NCI-H748 (cell line): ENCODE data around the gene TRAT1.

Source experiments
- DNase-seq: peaks from one replicate; lab custom pipeline; 2025; ENCODE audit not compliant: unreplicated experiment; lab: John Stamatoyannopoulos, UW

The TRAT1 gene

GRCh38 chr3:108849075-108849474, 26.5 kb downstream of the TRAT1 start:
- DNase-seq = no peak

DNA sequence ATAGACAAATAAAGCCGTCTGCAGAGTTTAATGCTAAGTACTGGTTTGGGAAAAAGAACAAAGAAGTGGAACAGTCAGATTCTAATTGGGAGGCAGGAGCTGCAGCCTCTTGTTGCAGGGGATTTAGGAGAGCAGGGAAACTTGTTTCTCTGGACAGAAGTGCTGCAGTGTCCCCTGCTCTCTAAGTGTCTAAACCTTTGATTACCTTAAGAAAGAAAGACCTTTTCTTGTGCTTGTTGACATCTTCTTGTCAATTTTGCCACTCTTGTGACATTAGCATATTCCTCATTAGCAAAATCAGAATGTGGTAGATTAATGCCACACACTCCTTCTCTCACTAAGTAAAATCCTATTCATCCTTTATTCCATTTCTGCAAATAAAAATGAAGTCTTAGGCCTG, 38.8 kb downstream of the TRAT1 start:
- no peak for DNase-seq

DNA sequence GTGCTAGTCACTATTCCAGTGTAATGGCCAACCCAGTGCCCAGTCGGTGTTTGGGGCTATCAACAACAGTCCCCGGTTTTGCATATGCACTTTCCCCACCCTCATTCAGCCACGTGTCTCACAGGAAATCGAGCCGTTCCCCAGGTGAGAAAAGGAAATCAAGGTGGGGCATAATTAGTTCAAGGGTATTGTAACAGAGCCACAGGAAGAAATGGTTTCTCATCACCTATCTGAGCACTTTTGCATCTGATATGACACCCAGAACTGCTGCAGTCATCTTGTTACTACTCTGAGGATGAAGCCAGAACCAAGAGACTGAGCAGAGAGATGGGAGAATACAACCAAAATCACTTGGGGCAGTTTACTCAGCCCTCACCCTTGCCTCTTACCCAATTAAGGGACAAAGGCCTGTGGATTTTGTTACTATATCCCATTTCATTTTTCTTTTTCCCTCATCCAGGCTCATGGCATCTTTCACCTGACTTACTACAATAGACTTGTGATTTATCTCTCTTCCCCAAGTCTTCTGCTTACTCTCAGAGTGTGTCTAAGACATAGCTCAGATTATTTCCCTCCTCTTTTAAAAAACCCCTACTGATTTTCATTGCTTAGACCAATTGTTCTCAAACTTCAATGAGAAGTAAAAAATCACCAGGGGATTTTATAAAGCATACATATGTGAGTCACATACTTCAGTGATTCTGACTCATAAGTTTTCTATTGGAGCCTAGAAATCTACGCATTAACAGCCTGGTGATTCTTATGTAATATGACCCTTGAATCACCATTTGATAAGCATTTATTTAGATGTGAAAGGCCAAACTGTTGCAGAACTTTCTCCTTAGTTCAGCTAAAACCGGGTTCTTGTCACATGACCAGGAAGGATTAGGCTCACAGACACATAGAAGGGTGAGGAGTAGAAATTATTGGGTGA, 40.5 kb downstream of the TRAT1 start:
- DNase-seq = peak; percentile 2

- no peak for DNase-seq
These were observed 41.2 kb downstream of the TRAT1 start for GRCh38 chr3:108863799-108864135.

DNA sequence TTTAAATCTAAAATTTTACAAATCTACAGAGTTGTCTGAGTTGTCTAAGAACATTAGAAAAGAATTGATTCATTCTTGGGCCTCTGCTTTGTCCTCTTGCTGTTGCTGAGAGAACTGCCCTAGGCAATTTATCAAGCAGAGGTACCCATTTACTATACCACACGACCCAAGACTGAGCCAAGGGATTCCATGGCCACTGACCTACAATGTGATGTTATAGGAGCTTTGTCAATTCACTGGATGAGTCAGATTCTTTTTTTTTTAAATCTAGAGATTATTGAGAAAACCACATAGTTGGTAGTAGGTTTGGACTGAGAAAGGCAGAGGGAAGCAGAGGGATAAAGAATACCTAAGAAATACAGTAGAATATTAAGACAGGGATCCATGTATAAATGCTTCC, 55.3 kb downstream of the TRAT1 start:
- DNase-seq = no peak

- no peak for DNase-seq
These were observed 57.3 kb downstream of the TRAT1 start for GRCh38 chr3:108879915-108880314.

- no peak for DNase-seq
These were observed 60.2 kb downstream of the TRAT1 start for GRCh38 chr3:108882762-108883161.

DNA sequence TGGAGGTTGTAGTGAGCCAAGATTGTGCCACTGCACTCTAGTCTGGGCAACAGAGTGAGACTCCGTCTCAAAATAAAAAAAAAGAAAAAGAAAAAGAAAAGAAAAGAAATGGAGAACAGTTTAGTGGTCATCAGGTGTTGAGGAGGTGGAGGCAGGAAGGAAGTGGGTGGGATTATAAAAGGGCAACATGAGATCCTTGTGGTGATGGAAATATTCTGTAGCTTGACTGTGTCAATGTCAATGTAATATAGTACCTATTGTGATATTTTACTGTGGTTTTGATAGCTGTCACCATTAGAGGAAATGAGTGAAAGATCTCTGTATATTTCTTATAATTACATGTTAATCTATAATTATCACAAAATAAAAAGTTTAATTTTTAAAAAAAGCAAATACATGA, 60.8 kb downstream of the TRAT1 start:
- no peak for DNase-seq

GRCh38 chr3:108887121-108887520, 64.5 kb downstream of the TRAT1 start:
- DNase-seq = peak; percentile 59

GRCh38 chr3:108887777-108888176, 65.2 kb downstream of the TRAT1 start:
- DNase-seq = no peak

DNA sequence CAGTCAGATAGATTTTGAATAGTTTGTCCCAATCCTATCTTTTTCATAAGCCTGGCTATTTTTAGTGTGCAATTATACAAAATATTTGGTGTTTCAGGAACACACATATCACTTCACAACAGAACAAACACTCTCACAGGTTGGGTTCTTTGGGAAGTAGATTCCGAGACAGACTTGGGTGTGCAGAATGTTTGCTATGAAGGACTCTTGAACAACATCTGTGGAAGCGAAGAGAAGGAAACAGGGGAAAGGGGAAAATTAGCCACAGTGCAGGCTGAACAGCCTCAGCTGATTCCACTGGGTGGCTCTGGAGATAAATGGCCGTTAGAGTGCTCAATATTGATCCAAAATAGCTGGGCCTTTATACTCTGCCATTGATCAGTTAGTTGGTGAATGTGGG, 69.2 kb downstream of the TRAT1 start:
- no peak for DNase-seq

DNA sequence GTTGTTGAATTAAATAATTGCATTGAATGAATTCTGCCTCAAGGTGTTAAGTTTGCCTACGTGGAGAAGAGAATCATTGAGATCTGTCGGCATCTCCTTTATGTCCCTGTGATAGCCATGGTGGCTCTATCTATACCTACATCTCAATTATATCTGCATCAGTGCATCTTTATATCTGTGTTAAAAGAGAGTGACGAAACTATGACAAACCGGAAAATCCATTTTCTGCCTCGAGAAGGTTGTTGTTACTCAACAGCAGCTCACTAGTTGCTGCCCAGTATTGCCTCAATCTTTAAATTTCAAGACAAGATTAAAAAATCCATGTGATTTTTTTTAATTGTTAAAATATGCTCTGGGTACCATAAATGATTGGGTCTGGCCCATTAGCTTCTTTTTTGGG, 72.4 kb downstream of the TRAT1 start:
- no peak for DNase-seq

DNA sequence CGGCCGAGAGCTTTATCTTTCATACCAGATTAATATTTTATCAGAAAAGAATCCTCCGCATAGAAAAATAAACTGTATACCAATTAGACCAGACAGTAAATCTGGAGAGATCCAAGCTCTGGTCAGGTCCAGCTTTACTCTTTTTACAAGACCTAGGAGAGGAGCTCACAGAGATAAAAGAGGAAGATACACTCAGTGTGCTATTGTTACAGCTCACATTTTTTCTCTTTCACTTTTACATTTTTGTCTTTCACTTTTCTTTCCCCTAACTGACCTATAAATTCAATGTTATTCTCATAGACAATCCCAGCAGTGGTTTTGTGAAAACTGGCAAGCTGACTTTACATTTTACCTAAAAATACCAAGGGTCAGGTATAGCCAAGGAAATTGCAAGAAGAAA, 75.3 kb downstream of the TRAT1 start:
- no peak for DNase-seq

DNA sequence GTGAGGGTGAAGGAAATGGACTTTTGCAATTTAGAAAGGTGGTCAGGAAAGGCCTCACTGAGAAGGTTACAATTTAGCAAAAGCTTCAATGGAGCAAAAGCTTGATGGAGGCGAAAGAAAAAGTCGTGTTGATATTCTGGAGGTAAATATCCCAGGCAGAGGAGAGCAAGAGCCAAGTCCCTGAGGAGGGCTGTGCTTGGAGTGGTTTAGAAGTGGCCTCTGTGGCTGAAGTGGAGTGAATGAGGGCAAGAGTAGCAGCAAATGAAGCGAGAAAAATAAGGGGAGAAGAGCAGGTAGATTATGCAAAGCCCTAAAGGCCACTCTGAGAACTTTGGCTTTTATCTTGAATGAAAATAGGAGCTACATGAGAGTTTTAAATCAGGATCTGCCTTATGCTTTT, 76.9 kb downstream of the TRAT1 start:
- no peak for DNase-seq
